GM18508 (cell line): Measurements from ENCODE around the gene SUPT3H.
"Not testable (repeated sequence)": the region's sequence is repeated elsewhere in the genome, so short reads cannot be mapped to it uniquely, and the experiment has no call there.

Source experiments
- ATAC-seq: cut with Tn5 transposase; IDR thresholded peaks from one replicate; pipeline ENCODE4 v1.9.1; 2021; ENCODE audit warnings: moderate number of reproducible peaks; ENCODE audit not compliant: insufficient read depth, unreplicated experiment

SUPT3H gene

GRCh38 chr6:45327956-45328522 is 49.7 kb downstream of the SUPT3H start, which contains the start of gene RUNX2:
Gene RUNX2 (plus strand): TSS chr6:45328330. CDS start chr6:45328727, 397 bp downstream.
- no peak for ATAC-seq

GRCh38 chr6:45326698-45327417 is 50.9 kb downstream of the SUPT3H start:
- no peak for ATAC-seq

- ATAC-seq = no peak
Observed at GRCh38 chr6:45323656-45324224, 54.0 kb downstream of the SUPT3H start.

GRCh38 chr6:45320349-45320748 is 57.4 kb downstream of the SUPT3H start:
- ATAC-seq = no peak

- ATAC-seq = no peak
Observed at GRCh38 chr6:45314146-45314545, 63.6 kb downstream of the SUPT3H start.

GRCh38 chr6:45310118-45310788 is 67.5 kb downstream of the SUPT3H start:
- no peak for ATAC-seq

GRCh38 chr6:45305546-45305945 is 72.2 kb downstream of the SUPT3H start:
- no peak for ATAC-seq

GRCh38 chr6:45302832-45303231 is 74.9 kb downstream of the SUPT3H start:
- no peak for ATAC-seq

GRCh38 chr6:45301348-45302142 is 76.2 kb downstream of the SUPT3H start:
- ATAC-seq = no peak

GRCh38 chr6:45300736-45301135 is 77.0 kb downstream of the SUPT3H start:
- no peak for ATAC-seq

- ATAC-seq = no peak
Observed at GRCh38 chr6:45299096-45299581, 78.6 kb downstream of the SUPT3H start.

GRCh38 chr6:45297320-45297719 is 80.4 kb downstream of the SUPT3H start:
- ATAC-seq = no peak

GRCh38 chr6:45294065-45294701 is 83.6 kb downstream of the SUPT3H start:
- not testable (repeated sequence) for ATAC-seq

GRCh38 chr6:45293306-45293705 is 84.4 kb downstream of the SUPT3H start:
- ATAC-seq = no peak

- ATAC-seq = no peak
Observed at GRCh38 chr6:45289751-45290514, 87.8 kb downstream of the SUPT3H start.

GRCh38 chr6:45286707-45287106 is 91.0 kb downstream of the SUPT3H start:
- not testable (repeated sequence) for ATAC-seq

- no peak for ATAC-seq
Observed at GRCh38 chr6:45278367-45278766, 99.4 kb downstream of the SUPT3H start.

- ATAC-seq = not testable (repeated sequence)
Observed at GRCh38 chr6:45277741-45278140, 100.0 kb downstream of the SUPT3H start.

- no peak for ATAC-seq
Observed at GRCh38 chr6:45275358-45275757, 102.4 kb downstream of the SUPT3H start.
